Naive thymus-derived CD4-positive, alpha-beta T cell (primary cell): ENCODE measurements around the gene DGUOK. TPM values are rescaled to one million over a fixed set of nuclear protein-coding genes. Genes with fewer than 3 reads are reported as not detected.

Experiments
- ATAC-seq: fragments of 150-1000 bp; cut with Tn5 transposase; 2 replicates; pipeline ENCODE4 v1.10.0; 2021; ENCODE audit warnings: mild to moderate bottlenecking, moderate library complexity
- CTCF ChIA-PET: fragments of 350-600 bp; sonication (Branson Sonifier 250); formaldehyde crosslinking; loops from one replicate; lab custom pipeline; 2021; ENCODE audit warnings: antibody characterized with exemption; lab: Charles Lee
- POLR2A ChIA-PET: fragments of 350-600 bp; sonication (Branson Sonifier 250); formaldehyde crosslinking; loops from one replicate; lab custom pipeline; 2021; ENCODE audit warnings: antibody characterized with exemption, inconsistent platforms; lab: Charles Lee
- DNase-seq, 9 donors: peaks; one replicate each; pipeline versions ENCODE4 v3.0.0 to v3.0.0-alpha.2; 2020 to 2022; ENCODE audit warnings: mixed read lengths in 1 of 9
- H3K27ac ChIP-seq: one replicate; pipeline ENCODE4 v1.7.0; 2013; ENCODE audit warnings: mild to moderate bottlenecking, low read depth, low read length, moderate library complexity
- H3K27me3 ChIP-seq, 2 donors: one replicate each; pipeline ENCODE4 v1.7.0; 2013; ENCODE audit warnings: low read length in 2 of 2, mild to moderate bottlenecking in 2 of 2, moderate library complexity in 2 of 2; ENCODE audit not compliant: control insufficient read depth in 2 of 2, insufficient read depth in 2 of 2
- H3K36me3 ChIP-seq, 3 experiments: 1 replicate in 2 of 3; 2 replicates in 1 of 3; pipeline ENCODE4 v1.7.0; 2013; ENCODE audit warnings: low read length in 3 of 3, mild to moderate bottlenecking in 3 of 3, moderate library complexity in 1 of 3; ENCODE audit not compliant: insufficient read depth in 3 of 3, control insufficient read depth in 2 of 3
- H3K4me1 ChIP-seq, 2 donors: one replicate each; pipeline ENCODE4 v1.7.0; 2013; ENCODE audit warnings: low read length in 2 of 2, mild to moderate bottlenecking in 2 of 2, moderate library complexity in 1 of 2; ENCODE audit not compliant: control insufficient read depth in 2 of 2, insufficient read depth in 2 of 2
- H3K4me3 ChIP-seq: 2 replicates; pipeline ENCODE4 v1.7.0; 2013; ENCODE audit warnings: mild to moderate bottlenecking, low read length
- H3K9me3 ChIP-seq, 3 experiments: 1 replicate in 2 of 3; 2 replicates in 1 of 3; pipeline ENCODE4 v1.7.0; 2013; ENCODE audit warnings: low read length in 3 of 3; ENCODE audit not compliant: control insufficient read depth in 2 of 3
- H3K27ac Mint-ChIP-seq, 9 donors: one replicate each; pipeline ENCODE4 v1.8.0; 2020 to 2022; ENCODE audit warnings: mixed read lengths in 9 of 9, mild to moderate bottlenecking in 8 of 9, moderate library complexity in 5 of 9, inconsistent platforms in 2 of 9
- H3K27me3 Mint-ChIP-seq, 5 donors: one replicate each; pipeline ENCODE4 v1.8.0; 2021 to 2022; ENCODE audit warnings: mixed read lengths in 5 of 5, mild to moderate bottlenecking in 1 of 5
- H3K36me3 Mint-ChIP-seq, 5 donors: one replicate each; pipeline ENCODE4 v1.8.0; 2020 to 2022; ENCODE audit warnings: mixed read lengths in 5 of 5, mild to moderate bottlenecking in 3 of 5, inconsistent platforms in 1 of 5
- H3K4me1 Mint-ChIP-seq, 7 donors: one replicate each; pipeline ENCODE4 v1.8.0; 2020 to 2022; ENCODE audit warnings: mixed read lengths in 7 of 7, mild to moderate bottlenecking in 3 of 7, inconsistent platforms in 1 of 7
- H3K4me3 Mint-ChIP-seq, 10 donors: one replicate each; pipeline ENCODE4 v1.8.0; 2020 to 2022; ENCODE audit warnings: mild to moderate bottlenecking in 10 of 10, mixed read lengths in 10 of 10, moderate library complexity in 6 of 10, inconsistent platforms in 2 of 10
- H3K9me3 Mint-ChIP-seq, 11 donors: one replicate each; pipeline ENCODE4 v1.8.0; 2020 to 2022; ENCODE audit warnings: mixed read lengths in 11 of 11, mild to moderate bottlenecking in 4 of 11, inconsistent platforms in 1 of 11, moderate library complexity in 1 of 11
- intact Hi-C, 2 donors: fragments of 100-400 bp; cut with micrococcal nuclease; formaldehyde crosslinking; loops; one replicate each; pipeline ENCODE4 v1.15.1; 2023
- polyA plus RNA-seq, 2 donors: library from polyadenylated mRNA; unstranded; fragments of 300-500 nt; fragmentation: Illumina TruSeq; gene quantifications; one replicate each; pipeline ENCODE4 v1.2.3, GENCODE V29; 2021
- total RNA-seq, 6 experiments: library from RNA in 5 of 6; stranded (reverse) in 5 of 6; gene quantifications; 1 replicate in 5 of 6; 2 replicates in 1 of 6; pipeline ENCODE4 v1.2.3 and lab custom pipeline; 2021 to 2026

Gene DGUOK
- total and polyA plus RNA-seq, 7 experiments from 2014 or later, result 43.1 to 220 (median 69.4) TPM

DNA sequence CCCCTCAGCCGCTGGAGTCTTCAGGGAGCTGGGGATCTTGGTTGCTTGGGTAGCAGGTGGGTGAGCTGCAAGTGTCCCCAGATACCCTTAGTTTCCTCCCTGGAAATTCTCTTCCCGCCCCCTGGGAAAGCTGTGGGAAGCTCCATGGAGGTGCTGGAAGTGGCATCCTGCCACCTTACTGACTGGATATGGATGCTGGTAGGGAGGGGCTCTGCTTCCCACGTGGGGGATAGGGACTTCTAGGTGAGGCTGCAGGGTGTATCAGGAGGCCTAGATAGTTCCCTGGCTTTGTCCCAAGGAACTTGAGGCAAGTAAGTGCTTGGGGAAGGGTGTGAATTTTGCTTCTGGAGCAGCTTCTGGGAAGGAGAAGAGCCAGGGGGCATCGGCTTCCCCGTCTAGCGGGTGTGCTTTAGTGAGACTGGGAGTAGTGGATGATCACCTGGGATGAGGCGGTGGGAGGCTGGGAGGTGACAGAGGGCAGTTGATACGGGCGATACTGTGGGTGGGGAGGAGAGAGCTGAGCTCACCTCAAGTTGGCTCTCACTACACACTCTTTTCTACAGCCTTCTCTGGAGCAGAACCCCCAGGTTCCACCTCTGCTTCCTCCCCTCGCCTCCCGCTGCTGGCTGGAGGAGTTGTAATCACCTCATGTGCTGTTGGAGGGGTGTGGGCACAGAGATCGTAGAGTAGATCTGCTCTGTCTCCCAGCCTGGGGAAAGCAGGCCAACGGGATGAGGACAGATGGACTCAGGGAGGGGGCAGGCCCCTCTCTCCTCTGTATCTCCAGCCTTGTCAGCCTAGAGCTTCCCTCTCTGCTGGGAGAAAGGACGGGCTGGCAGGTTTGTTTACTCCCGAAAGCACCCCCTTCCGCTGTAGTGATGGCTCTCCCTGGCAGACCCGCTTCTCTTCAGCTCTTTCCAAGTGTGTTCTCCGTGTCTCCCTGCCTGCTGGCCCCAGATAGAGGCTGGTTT, 77.8 kb downstream of the DGUOK start:
- CTCF ChIA-PET, result interaction anchor here (1.0 kb wide), 1 partner anchor 49 kb away, joined by 3 read pairs; no protein-coding TSS in a partner anchor
- ATAC-seq (no peak), DNase-seq (no peak)
- no peak overlapping the region for H3K4me3 ChIP-seq
- intact Hi-C loops, result no loop called here
- no peaks in the 10 kb centered on the region for H3K9me3 ChIP-seq
- H3K4me1 ChIP-seq, result peaks cover 9 to 18% of the 10 kb centered on the region in 2 donors
- peaks cover 0 to 26% (median 4%) of the 10 kb centered on the region in 5 donors for H3K36me3 Mint-ChIP-seq
- peaks cover 0 to 18% (median 0%) of the 10 kb centered on the region in 3 experiments for H3K36me3 ChIP-seq
- H3K4me3 Mint-ChIP-seq, result peak overlapping the region in 7 of 10 donors; percentile 14 to 68 (median 20)
- H3K27me3 ChIP-seq, result no peaks in the 10 kb centered on the region
- H3K27me3 Mint-ChIP-seq, result no peaks in the 10 kb centered on the region
- POLR2A ChIA-PET, result interaction anchor here (0.6 to 1.8 kb wide), 6 partner anchors 8 to 619 kb away, joined by 3 to 5 read pairs (median 4); no protein-coding TSS in a partner anchor
- H3K4me1 Mint-ChIP-seq, result peaks cover 47 to 85% (median 67%) of the 10 kb centered on the region in 7 donors
- H3K27ac Mint-ChIP-seq, result peak overlapping the region in 3 of 9 donors; percentile 51 to 65 (median 64)
- H3K27ac ChIP-seq, result no peak overlapping the region
- no peaks in the 10 kb centered on the region for H3K9me3 Mint-ChIP-seq

DNA sequence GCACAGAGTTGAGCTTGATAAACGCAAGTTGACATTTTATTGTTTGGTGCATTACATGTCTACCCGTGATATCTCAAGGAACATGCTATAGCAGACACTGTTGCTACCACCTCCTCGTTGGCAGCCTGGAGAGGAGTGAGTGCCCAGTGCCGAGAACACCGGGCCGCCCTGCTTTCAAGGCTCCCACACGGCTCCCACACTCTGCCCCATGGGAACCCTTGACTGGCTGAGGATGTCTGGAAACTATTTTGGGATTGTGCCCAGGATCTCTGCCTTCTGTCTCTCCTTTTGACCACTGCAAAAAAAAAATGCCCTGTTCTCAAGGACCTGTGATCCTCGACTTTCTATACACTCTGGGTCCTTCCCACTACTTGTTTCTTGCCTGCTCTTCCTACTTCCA, 79.1 kb downstream of the DGUOK start:
- peaks cover 35 to 80% (median 57%) of the 10 kb centered on the region in 7 donors for H3K4me1 Mint-ChIP-seq
- peaks cover 9 to 12% of the 10 kb centered on the region in 2 donors for H3K4me1 ChIP-seq
- no peak overlapping the region for H3K4me3 ChIP-seq
- intact Hi-C loops, result no loop called here
- DNase-seq (no peak), ATAC-seq (no peak)
- H3K9me3 ChIP-seq, result no peaks in the 10 kb centered on the region
- H3K27ac Mint-ChIP-seq, result peak overlapping the region in 1 of 9 donors; percentile 60
- H3K27me3 ChIP-seq, result no peaks in the 10 kb centered on the region
- H3K36me3 Mint-ChIP-seq, result peaks cover 0 to 36% (median 4%) of the 10 kb centered on the region in 5 donors
- no peak overlapping the region for H3K27ac ChIP-seq
- CTCF ChIA-PET, result interaction anchor here (0.5 to 1.9 kb wide), 3 partner anchors 16 to 80 kb away, joined by 4 to 5 read pairs (median 5); no protein-coding TSS in a partner anchor
- H3K4me3 Mint-ChIP-seq, result no peak overlapping the region
- POLR2A ChIA-PET, result interaction anchor here (0.7 to 1.2 kb wide), 3 partner anchors 8 to 23 kb away, joined by 3 to 4 read pairs (median 4); no protein-coding TSS in a partner anchor
- peaks cover 0 to 26% (median 0%) of the 10 kb centered on the region in 3 experiments for H3K36me3 ChIP-seq
- H3K27me3 Mint-ChIP-seq, result no peaks in the 10 kb centered on the region
- H3K9me3 Mint-ChIP-seq, result no peaks in the 10 kb centered on the region

DNA sequence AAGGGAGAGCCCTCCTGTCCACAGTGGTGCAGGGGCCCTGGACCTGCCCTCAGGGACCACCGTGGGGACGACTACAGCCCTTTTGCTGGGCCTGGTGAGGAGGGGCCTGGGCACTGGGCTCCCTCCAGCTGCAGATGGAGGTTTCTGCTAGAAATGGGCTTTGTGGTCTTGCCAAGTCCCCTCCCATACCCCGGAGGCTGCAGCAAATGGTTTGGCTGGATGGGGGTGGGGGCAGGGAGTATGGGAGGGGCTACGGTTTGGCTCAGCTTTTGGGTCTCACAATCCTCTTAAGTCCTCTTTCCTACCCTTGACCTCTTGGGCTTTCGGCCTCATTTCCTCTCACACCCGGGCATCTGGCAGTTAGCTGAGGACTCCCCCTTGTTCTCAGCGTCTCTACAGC, 79.8 kb downstream of the DGUOK start:
- no peak for ATAC-seq
- H3K4me3 ChIP-seq, result no peak overlapping the region
- ChIA-PET CTCF (interaction anchor here (1.1 to 1.9 kb wide), 2 partner anchors 19 to 80 kb away, joined by 4 to 5 read pairs; no protein-coding TSS in a partner anchor), POLR2A (interaction anchor here (0.7 kb wide), 1 partner anchor 21 kb away, joined by 3 read pairs; no protein-coding TSS in a partner anchor)
- DNase-seq, result no peak
- H3K4me1 ChIP-seq, result peaks cover 6 to 9% of the 10 kb centered on the region in 2 donors
- no peaks in the 10 kb centered on the region for H3K27me3 ChIP-seq
- intact Hi-C loops, result no loop called here
- no peak overlapping the region for H3K27ac ChIP-seq
- peaks cover 0 to 26% (median 0%) of the 10 kb centered on the region in 3 experiments for H3K36me3 ChIP-seq
- Mint-ChIP-seq H3K4me1 (peaks cover 29 to 74% (median 52%) of the 10 kb centered on the region in 7 donors), H3K36me3 (peaks cover 0 to 36% (median 4%) of the 10 kb centered on the region in 5 donors), H3K27me3 (no peaks in the 10 kb centered on the region), H3K4me3 (no peak overlapping the region), H3K9me3 (no peaks in the 10 kb centered on the region), H3K27ac (peak overlapping the region in 5 of 9 donors; percentile 17 to 77 (median 60))
- no peaks in the 10 kb centered on the region for H3K9me3 ChIP-seq

DNA sequence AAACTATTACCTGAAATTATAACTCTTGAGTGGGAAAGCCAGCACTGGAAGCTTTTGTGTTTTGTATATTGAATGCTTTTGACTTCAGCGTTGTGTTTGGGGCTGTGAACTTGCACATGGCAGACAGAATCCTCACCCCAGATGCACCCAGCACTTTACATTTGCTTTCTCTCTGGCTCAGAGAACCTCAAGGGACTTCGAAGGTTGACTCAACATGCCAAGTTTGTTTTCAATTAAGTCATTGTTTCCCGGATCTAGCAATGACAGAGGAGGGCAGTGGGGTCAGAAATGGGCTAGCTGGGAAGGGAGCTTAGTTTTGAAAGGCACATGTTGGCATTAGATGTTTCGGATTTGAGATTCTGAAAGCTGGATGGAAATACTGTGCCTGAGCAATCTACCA, 80.4 kb downstream of the DGUOK start:
- no peaks in the 10 kb centered on the region for H3K27me3 ChIP-seq
- DNase-seq (no peak), ATAC-seq (no peak)
- Mint-ChIP-seq H3K36me3 (peaks cover 0 to 36% (median 4%) of the 10 kb centered on the region in 5 donors), H3K27ac (peak overlapping the region in 4 of 9 donors; percentile 17 to 77 (median 54)), H3K4me1 (peaks cover 22 to 73% (median 50%) of the 10 kb centered on the region in 7 donors), H3K27me3 (no peaks in the 10 kb centered on the region), H3K4me3 (no peak overlapping the region), H3K9me3 (no peaks in the 10 kb centered on the region)
- H3K4me1 ChIP-seq, result peaks cover 0 to 5% of the 10 kb centered on the region in 2 donors
- H3K36me3 ChIP-seq, result peaks cover 0 to 26% (median 0%) of the 10 kb centered on the region in 3 experiments
- H3K27ac ChIP-seq, result no peak overlapping the region
- ChIA-PET CTCF (interaction anchor here (1.9 kb wide), 1 partner anchor 19 kb away, joined by 5 read pairs; no protein-coding TSS in a partner anchor), POLR2A (interaction anchor here (0.6 kb wide), 1 partner anchor 193 kb away, joined by 3 read pairs; no protein-coding TSS in a partner anchor)
- intact Hi-C loops, result no loop called here
- no peak overlapping the region for H3K4me3 ChIP-seq
- H3K9me3 ChIP-seq, result no peaks in the 10 kb centered on the region

DNA sequence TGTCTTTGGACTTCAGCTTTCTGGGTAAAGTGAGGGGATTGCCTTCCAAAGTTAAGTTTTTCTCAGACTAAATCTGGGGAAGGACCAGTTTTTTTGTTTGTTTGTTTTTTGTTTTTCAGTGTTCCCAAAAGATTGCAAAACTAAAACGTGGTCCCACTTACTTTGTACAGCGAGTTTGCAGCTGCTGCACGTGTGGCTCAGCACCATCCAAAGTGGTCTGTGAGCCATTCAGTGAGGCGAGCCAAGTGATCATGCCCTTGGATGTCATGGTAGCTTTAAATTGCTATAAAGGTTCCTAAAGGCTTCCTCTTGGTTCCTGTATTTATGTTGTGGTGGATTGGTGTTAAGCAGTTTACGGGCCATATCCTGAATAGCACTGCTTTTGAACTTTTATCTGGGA, 81.0 kb downstream of the DGUOK start:
- DNase-seq (no peak), ATAC-seq (no peak)
- H3K4me1 Mint-ChIP-seq, result peaks cover 25 to 77% (median 54%) of the 10 kb centered on the region in 7 donors
- no peaks in the 10 kb centered on the region for H3K27me3 ChIP-seq
- CTCF ChIA-PET, result interaction anchor here (1.9 kb wide), 1 partner anchor 20 kb away, joined by 5 read pairs; no protein-coding TSS in a partner anchor
- peak overlapping the region in 2 of 9 donors; percentile 23 to 65 for H3K27ac Mint-ChIP-seq
- H3K9me3 Mint-ChIP-seq, result no peaks in the 10 kb centered on the region
- intact Hi-C loops, result no loop called here
- peaks cover 0 to 26% (median 0%) of the 10 kb centered on the region in 3 experiments for H3K36me3 ChIP-seq
- H3K4me3 ChIP-seq, result no peak overlapping the region
- H3K27me3 Mint-ChIP-seq, result no peaks in the 10 kb centered on the region
- H3K9me3 ChIP-seq, result no peaks in the 10 kb centered on the region
- no peak overlapping the region for H3K4me3 Mint-ChIP-seq
- no peak overlapping the region for H3K27ac ChIP-seq
- peaks cover 0 to 38% (median 4%) of the 10 kb centered on the region in 5 donors for H3K36me3 Mint-ChIP-seq
- H3K4me1 ChIP-seq, result peaks cover 0 to 5% of the 10 kb centered on the region in 2 donors
- POLR2A ChIA-PET, result no interaction called here
